H7 (cell line): Measurements from ENCODE around the gene GPATCH8. TPM values are rescaled to one million over a fixed set of nuclear protein-coding genes. Genes with fewer than 3 reads are reported as not detected.

ENCODE experiments used
- DNase-seq: peaks from one replicate; pipeline ENCODE4 v3.0.0; 2012
- H3K27me3 ChIP-seq: 2 replicates; pipeline ENCODE4 v1.6.0; 2011; ENCODE audit warnings: mild to moderate bottlenecking, low read length; ENCODE audit not compliant: control insufficient read depth, insufficient read depth
- H3K36me3 ChIP-seq: replicated peaks from 2 replicates; pipeline ENCODE4 v1.5.1; 2011; ENCODE audit warnings: low read length; ENCODE audit not compliant: control insufficient read depth, insufficient read depth
- H3K4me3 ChIP-seq: 2 replicates; pipeline ENCODE4 v1.5.1; 2011; ENCODE audit warnings: low read depth, mild to moderate bottlenecking, control low read depth, low read length, moderate library complexity; ENCODE audit not compliant: insufficient read depth
- total RNA-seq: library from RNA; depleted of rRNA; stranded (reverse); fragments of >200 nt; shearing (Covaris generic); gene quantifications from 2 replicates; pipeline ENCODE4 v1.2.3, GENCODE V29; 2014

GPATCH8 gene
- total RNA-seq, 1 experiment from 2014 or later = 16.9 TPM

- no peak for DNase-seq
- Histone ChIP-seq H3K4me3 (no peak overlapping the region), H3K27me3 (peaks cover 3% of the 10 kb centered on the region; the same call in 1 of the 2 replicates), H3K36me3 (no peaks in the 10 kb centered on the region; the same call in 1 of the 2 replicates)
These were observed 145.1 kb downstream of the GPATCH8 start for GRCh38 chr17:44358066-44358465.

- Histone ChIP-seq H3K4me3 (no peak overlapping the region), H3K27me3 (peaks cover 4% of the 10 kb centered on the region; the same call in 1 of the 2 replicates), H3K36me3 (peaks cover 2% of the 10 kb centered on the region)
- peak; percentile 60 for DNase-seq
These were observed 147.0 kb downstream of the GPATCH8 start for GRCh38 chr17:44356241-44356640.

GRCh38 chr17:44355642-44356099 is 147.5 kb downstream of the GPATCH8 start:
- DNase-seq = peak; percentile 39
- peaks cover 4% of the 10 kb centered on the region; the same call in 1 of the 2 replicates for H3K27me3 ChIP-seq
- H3K4me3 ChIP-seq = no peak overlapping the region
- H3K36me3 ChIP-seq = peaks cover 2% of the 10 kb centered on the region

- Histone ChIP-seq H3K4me3 (peak overlapping the region; percentile 59), H3K36me3 (peaks cover 2% of the 10 kb centered on the region), H3K27me3 (peaks cover 4% of the 10 kb centered on the region; the same call in 1 of the 2 replicates)
- DNase-seq = peak; percentile 98
These were observed 148.3 kb downstream of the GPATCH8 start for GRCh38 chr17:44354582-44355561.

GRCh38 chr17:44353672-44354331 is 149.4 kb downstream of the GPATCH8 start:
- peak overlapping the region; percentile 59 for H3K4me3 ChIP-seq
- peak; percentile 92 for DNase-seq
- peaks cover 4% of the 10 kb centered on the region; the same call in 1 of the 2 replicates for H3K27me3 ChIP-seq
- H3K36me3 ChIP-seq = peaks cover 2% of the 10 kb centered on the region

GRCh38 chr17:44352828-44353671 is 150.2 kb downstream of the GPATCH8 start:
- peaks cover 2% of the 10 kb centered on the region for H3K36me3 ChIP-seq
- DNase-seq = peak; percentile 42
- H3K27me3 ChIP-seq = peaks cover 4% of the 10 kb centered on the region; the same call in 1 of the 2 replicates
- H3K4me3 ChIP-seq = peak overlapping the region; percentile 59

GRCh38 chr17:44351961-44352827 is 151.0 kb downstream of the GPATCH8 start:
- H3K4me3 ChIP-seq = no peak overlapping the region
- peak; percentile 57 for DNase-seq
- peaks cover 2% of the 10 kb centered on the region for H3K36me3 ChIP-seq
- H3K27me3 ChIP-seq = peaks cover 4% of the 10 kb centered on the region; the same call in 1 of the 2 replicates

GRCh38 chr17:44351464-44351863 is 151.7 kb downstream of the GPATCH8 start:
- DNase-seq = peak; percentile 33
- H3K36me3 ChIP-seq = peaks cover 2% of the 10 kb centered on the region
- H3K27me3 ChIP-seq = peaks cover 4% of the 10 kb centered on the region; the same call in 1 of the 2 replicates
- H3K4me3 ChIP-seq = no peak overlapping the region

- Histone ChIP-seq H3K27me3 (peaks cover 4% of the 10 kb centered on the region; the same call in 1 of the 2 replicates), H3K4me3 (no peak overlapping the region), H3K36me3 (peaks cover 2% of the 10 kb centered on the region)
- DNase-seq = peak; percentile 94
These were observed 152.4 kb downstream of the GPATCH8 start for GRCh38 chr17:44350733-44351226.

- DNase-seq = peak; percentile 35
- Histone ChIP-seq H3K36me3 (peaks cover 2% of the 10 kb centered on the region), H3K4me3 (no peak overlapping the region), H3K27me3 (peaks cover 4% of the 10 kb centered on the region; the same call in 1 of the 2 replicates)
These were observed 153.6 kb downstream of the GPATCH8 start for GRCh38 chr17:44349553-44350070.

- Histone ChIP-seq H3K36me3 (peaks cover 2% of the 10 kb centered on the region), H3K4me3 (no peak overlapping the region)
These were observed 154.2 kb downstream of the GPATCH8 start for GRCh38 chr17:44348988-44349364.

GRCh38 chr17:44348234-44348987 is 154.8 kb downstream of the GPATCH8 start:
- peak; percentile 16 for DNase-seq
- Histone ChIP-seq H3K4me3 (no peak overlapping the region), H3K27me3 (peaks cover 4% of the 10 kb centered on the region; the same call in 1 of the 2 replicates), H3K36me3 (peaks cover 2% of the 10 kb centered on the region)

More at GRCh38 chr17:44348988-44349364, 154.2 kb downstream of the GPATCH8 start:
- DNase-seq = peak; percentile 21
- H3K27me3 ChIP-seq = peaks cover 4% of the 10 kb centered on the region; the same call in 1 of the 2 replicates
